ENCODE measurements around the gene DIDO1.
"Not testable (repeated sequence)": the region's sequence is repeated elsewhere in the genome, so short reads cannot be mapped to it uniquely, and the experiment has no call there.

DIDO1 gene

GRCh38 chr20:62962221-62962879, 36.0 kb upstream of the DIDO1 start:
- DNase-seq: no peak

GRCh38 chr20:62961799-62962198, 35.5 kb upstream of the DIDO1 start:
- no peak for DNase-seq

- DNase-seq: no peak
Measured at GRCh38 chr20:62961310-62961783, 35.0 kb upstream of the DIDO1 start.

GRCh38 chr20:62960446-62961309, 34.4 kb upstream of the DIDO1 start:
- not testable (repeated sequence) for DNase-seq

- DNase-seq: no peak
Measured at GRCh38 chr20:62959998-62960436, 33.7 kb upstream of the DIDO1 start.

GRCh38 chr20:62959101-62959971, 33.0 kb upstream of the DIDO1 start:
- DNase-seq: no peak

- DNase-seq: no peak
Measured at GRCh38 chr20:62958388-62959100, 32.2 kb upstream of the DIDO1 start.

GRCh38 chr20:62957136-62958117, 31.1 kb upstream of the DIDO1 start:
- DNase-seq: no peak

GRCh38 chr20:62956387-62957135, 30.3 kb upstream of the DIDO1 start:
- no peak for DNase-seq

- DNase-seq: no peak
Measured at GRCh38 chr20:62955519-62956386, 29.4 kb upstream of the DIDO1 start.

- DNase-seq: peak; percentile 52
Measured at GRCh38 chr20:62953839-62954703, 27.8 kb upstream of the DIDO1 start.

GRCh38 chr20:62952968-62953838, 26.9 kb upstream of the DIDO1 start:
- no peak for DNase-seq

- peak; percentile 61 for DNase-seq
Measured at GRCh38 chr20:62952373-62952967, 26.2 kb upstream of the DIDO1 start, which contains the start of gene SLC17A9. TSS of gene SLC17A9 (plus strand) at chr20:62952709. CDS start at chr20:62952831, 122 bp downstream.

- DNase-seq: no peak
Measured at GRCh38 chr20:62951896-62952372, 25.6 kb upstream of the DIDO1 start.

- DNase-seq: no peak
Measured at GRCh38 chr20:62951143-62951895, 25.0 kb upstream of the DIDO1 start.

- DNase-seq: no peak
Measured at GRCh38 chr20:62950741-62951140, 24.4 kb upstream of the DIDO1 start.

All from activated CD4-positive, alpha-beta T cell treated with anti-CD3 and anti-CD28 coated beads, Interleukin-10, Interleukin-2, amounts not matched to agents 100 ng/mL and 50 ng/mL, durations not matched to agents 16 hours and 8 hours (primary cell).